Endodermal cell (in vitro differentiated cells): ENCODE results near the gene ROBO1. TPM values are rescaled to one million over a fixed set of nuclear protein-coding genes. Genes with fewer than 3 reads are reported as not detected.

Source experiments
- DNase-seq: peaks from one replicate; pipeline ENCODE4 v3.0.0-alpha.2; 2017
- H3K27ac ChIP-seq: 2 replicates; pipeline ENCODE4 v1.5.1; 2013; ENCODE audit warnings: mild to moderate bottlenecking, low read depth, low read length, moderate library complexity
- H3K27me3 ChIP-seq: 2 replicates; pipeline ENCODE4 v1.6.1; 2013; ENCODE audit warnings: mild to moderate bottlenecking, low read length, moderate library complexity; ENCODE audit not compliant: insufficient read depth, control insufficient read depth, poor library complexity, severe bottlenecking
- H3K36me3 ChIP-seq: 2 replicates; pipeline ENCODE4 v1.7.0; 2013; ENCODE audit warnings: mild to moderate bottlenecking, low read length, moderate library complexity; ENCODE audit not compliant: control insufficient read depth, insufficient read depth
- H3K4me1 ChIP-seq: one replicate; pipeline ENCODE4 v1.7.0; 2013; ENCODE audit warnings: low read length; ENCODE audit not compliant: control insufficient read depth, insufficient read depth
- H3K4me3 ChIP-seq: 2 replicates; pipeline ENCODE4 v1.5.1; 2013; ENCODE audit warnings: mild to moderate bottlenecking, low read length, moderate library complexity
- H3K9ac ChIP-seq: 2 replicates; pipeline ENCODE4 v1.6.1; 2013; ENCODE audit warnings: mild to moderate bottlenecking, low read length, moderate library complexity; ENCODE audit not compliant: poor library complexity, severe bottlenecking; ENCODE audit errors: extremely low read depth
- H3K9me3 ChIP-seq: 2 replicates; pipeline ENCODE4 v1.6.1; 2013; ENCODE audit warnings: mild to moderate bottlenecking, low read length, moderate library complexity; ENCODE audit not compliant: control insufficient read depth
- H3K27ac Mint-ChIP-seq: 2 replicates; pipeline ENCODE4 v1.8.0; 2020; ENCODE audit warnings: mixed read lengths
- H3K27me3 Mint-ChIP-seq: 2 replicates; pipeline ENCODE4 v1.8.0; 2021; ENCODE audit warnings: mild to moderate bottlenecking, mixed read lengths; ENCODE audit not compliant: insufficient read depth
- H3K36me3 Mint-ChIP-seq: 2 replicates; pipeline ENCODE4 v1.8.0; 2020; ENCODE audit warnings: low read depth, mixed read lengths
- H3K4me1 Mint-ChIP-seq: 2 replicates; pipeline ENCODE4 v1.8.0; 2020; ENCODE audit warnings: mixed read lengths
- H3K4me3 Mint-ChIP-seq: 2 replicates; pipeline ENCODE4 v1.8.0; 2020; ENCODE audit warnings: mild to moderate bottlenecking, moderate library complexity, mixed read lengths
- H3K9me3 Mint-ChIP-seq: 2 replicates; pipeline ENCODE4 v1.8.0; 2020; ENCODE audit warnings: mild to moderate bottlenecking, mixed read lengths
- CTCF ChIP-seq: fragments of 200-600 bp; sonication (generic); conservative IDR thresholded peaks from 2 replicates; pipeline ENCODE4 v1.5.0; 2021; ENCODE audit warnings: antibody characterized with exemption, mild to moderate bottlenecking
- WGBS, 2 experiments: methylation state at CpG; one replicate each; pipeline versions ENCODE4 v1.1.5 to v1.1.7; 2013; ENCODE audit warnings: missing lambda C conversion rate in 2 of 2, mixed read lengths in 1 of 2; ENCODE audit not compliant: insufficient coverage in 1 of 2, insufficient read length in 1 of 2; 5-methylcytosine and 5-hydroxymethylcytosine counted together
- total RNA-seq, 2 donors: library from RNA; stranded (reverse); fragmentation: NEBNext Ultra II Directional in 1 of 2; extraction: Animal tissue kit (Norgen Biotek cat#: 25700) in 1 of 2; gene quantifications; 2 replicates in 1 of 2; 3 replicates in 1 of 2; pipeline ENCODE4 v1.2.1, GENCODE V29; 2021

Gene ROBO1
- total RNA-seq, 2 donors from 2014 or later: 74.8 to 75.9 TPM

GRCh38 chr3:78801926-78802561 lies 965.8 kb downstream of the ROBO1 start:
- Histone ChIP-seq H3K4me3 (no peak overlapping the region), H3K36me3 (no peaks in the 10 kb centered on the region), H3K27me3 (no peaks in the 10 kb centered on the region), H3K27ac (no peak overlapping the region), H3K4me1 (no peaks in the 10 kb centered on the region), H3K9ac (no peak overlapping the region), H3K9me3 (no peaks in the 10 kb centered on the region)
- Mint-ChIP-seq H3K9me3 (no peaks in the 10 kb centered on the region), H3K27ac (peak overlapping the region; percentile 40), H3K27me3 (no peaks in the 10 kb centered on the region), H3K36me3 (no peaks in the 10 kb centered on the region), H3K4me1 (peaks cover 24% of the 10 kb centered on the region), H3K4me3 (no peak overlapping the region)
- DNase-seq: no peak
- TF ChIP-seq CTCF: no peak

GRCh38 chr3:78799681-78800080 lies 968.1 kb downstream of the ROBO1 start:
- DNase-seq: no peak
- 86 to 96% methylated on average over 1 of the region's 1 CpG for WGBS, 2 experiments
- no peaks in the 10 kb centered on the region for H3K27me3 Mint-ChIP-seq
- Histone ChIP-seq H3K27ac (no peak overlapping the region), H3K9me3 (no peaks in the 10 kb centered on the region), H3K4me1 (no peaks in the 10 kb centered on the region), H3K9ac (no peak overlapping the region), H3K36me3 (no peaks in the 10 kb centered on the region), H3K4me3 (no peak overlapping the region), H3K27me3 (no peaks in the 10 kb centered on the region)
- peaks cover 21% of the 10 kb centered on the region for H3K4me1 Mint-ChIP-seq
- H3K4me3 Mint-ChIP-seq: no peak overlapping the region
- no peaks in the 10 kb centered on the region for H3K36me3 Mint-ChIP-seq
- H3K27ac Mint-ChIP-seq: no peak overlapping the region
- H3K9me3 Mint-ChIP-seq: no peaks in the 10 kb centered on the region
- no peak for TF ChIP-seq CTCF

- Mint-ChIP-seq H3K9me3 (no peaks in the 10 kb centered on the region), H3K27me3 (no peaks in the 10 kb centered on the region), H3K4me3 (no peak overlapping the region), H3K36me3 (no peaks in the 10 kb centered on the region), H3K4me1 (peaks cover 12% of the 10 kb centered on the region), H3K27ac (no peak overlapping the region)
- no peak for TF ChIP-seq CTCF
- H3K9ac ChIP-seq: no peak overlapping the region
- no peak overlapping the region for H3K27ac ChIP-seq
- no peak overlapping the region for H3K4me3 ChIP-seq
- H3K36me3 ChIP-seq: no peaks in the 10 kb centered on the region
- DNase-seq: no peak
- H3K27me3 ChIP-seq: no peaks in the 10 kb centered on the region
- no peaks in the 10 kb centered on the region for H3K4me1 ChIP-seq
- H3K9me3 ChIP-seq: no peaks in the 10 kb centered on the region
Measured at GRCh38 chr3:78798266-78798832, 969.4 kb downstream of the ROBO1 start.
